Measurements from ENCODE around the gene PROP1. TPM values are rescaled to one million over a fixed set of nuclear protein-coding genes. Genes with fewer than 3 reads are reported as not detected.

PROP1 gene
- total RNA-seq, 4 donors from 2014 or later: not detected

DNA sequence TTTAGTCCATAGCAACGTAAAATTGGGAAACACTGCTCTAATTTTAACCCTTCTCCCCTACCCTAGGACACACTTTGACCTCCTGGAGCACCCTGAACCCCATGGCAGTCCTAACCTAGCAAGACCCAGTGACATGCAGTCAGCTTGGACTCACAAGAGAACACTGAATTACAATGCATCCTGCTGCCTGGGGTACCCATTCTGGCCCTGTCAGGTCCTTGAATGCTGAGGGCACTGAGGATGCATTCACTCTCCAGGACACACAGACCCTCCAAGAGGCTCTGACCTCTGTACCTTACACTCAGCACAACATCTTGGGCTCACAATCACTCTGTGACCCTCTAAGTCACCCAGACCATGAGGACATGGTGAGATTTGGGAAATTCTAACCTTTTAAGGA, 1.8 kb upstream of the PROP1 start:
- intact Hi-C loops (cut with DNase I): no loop called here
- no peaks in the 10 kb centered on the region for H3K36me3 ChIP-seq
- TF ChIP-seq CTCF (IDR thresholded peaks at IDR 0.05) (no peak), POLR2A (IDR thresholded peaks at IDR 0.05) (no peak)
- H3K9me3 ChIP-seq: no peaks in the 10 kb centered on the region
- no peaks in the 10 kb centered on the region for H3K4me1 ChIP-seq
- no peak overlapping the region for H3K27ac ChIP-seq
- DNase-seq: no peak
- H3K4me3 ChIP-seq (replicated peaks in 1 of 3): no peak overlapping the region
- WGBS, 2 donors: 72 to 77% methylated on average over 1 of the region's 1 CpG
- H3K27me3 ChIP-seq: no peaks in the 10 kb centered on the region

DNA sequence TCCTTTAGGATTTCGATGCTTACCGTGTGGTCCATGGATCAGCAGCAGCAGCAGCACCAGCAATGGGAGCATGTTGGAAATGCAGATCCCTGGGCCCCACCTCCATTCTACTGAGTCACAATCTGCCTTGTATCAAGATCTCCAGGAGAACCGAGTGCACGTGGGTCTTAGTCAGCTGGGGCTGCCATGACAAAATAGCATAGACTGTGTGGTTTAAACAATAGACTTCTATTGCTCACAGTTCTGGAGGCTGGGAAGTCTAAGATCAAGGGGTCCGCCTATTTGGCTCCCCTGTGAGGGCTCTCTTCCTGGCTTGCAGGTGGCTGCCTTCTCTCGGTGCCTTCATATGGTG, 1.3 kb upstream of the PROP1 start:
- TF ChIP-seq POLR2A (IDR thresholded peaks at IDR 0.05) (no peak), CTCF (IDR thresholded peaks at IDR 0.05) (no peak)
- H3K27me3 ChIP-seq: no peaks in the 10 kb centered on the region
- no peak overlapping the region for H3K4me3 ChIP-seq (replicated peaks in 1 of 3)
- intact Hi-C loops (cut with DNase I): no loop called here
- DNase-seq: no peak
- 84 to 86% methylated on average over 6 of the region's 6 CpGs for WGBS, 2 donors
- no peaks in the 10 kb centered on the region for H3K9me3 ChIP-seq
- no peaks in the 10 kb centered on the region for H3K36me3 ChIP-seq
- no peaks in the 10 kb centered on the region for H3K4me1 ChIP-seq
- H3K27ac ChIP-seq: no peak overlapping the region

GRCh38 chr5:177996660-177997318, 747 bp upstream of the PROP1 start:
- intact Hi-C loops (cut with DNase I): no loop called here

GRCh38 chr5:177994561-177995190, 1.4 kb downstream of the PROP1 start:
- H3K9me3 ChIP-seq: no peaks in the 10 kb centered on the region
- DNase-seq: no peak
- WGBS, 2 donors: 82 to 85% methylated on average over 10 of the region's 10 CpGs

More at GRCh38 chr5:177996660-177997318, 747 bp upstream of the PROP1 start:
- Histone ChIP-seq H3K4me3 (replicated peaks in 1 of 3) (no peak overlapping the region), H3K9me3 (no peaks in the 10 kb centered on the region), H3K27me3 (no peaks in the 10 kb centered on the region), H3K27ac (no peak overlapping the region), H3K36me3 (no peaks in the 10 kb centered on the region), H3K4me1 (no peaks in the 10 kb centered on the region)
- DNase-seq: no peak
- TF ChIP-seq POLR2A (IDR thresholded peaks at IDR 0.05) (no peak), CTCF (IDR thresholded peaks at IDR 0.05) (no peak)
- WGBS, 2 donors: 63 to 77% methylated on average over 7 of the region's 7 CpGs

More at GRCh38 chr5:177994561-177995190, 1.4 kb downstream of the PROP1 start:
- TF ChIP-seq POLR2A (IDR thresholded peaks at IDR 0.05) (no peak), CTCF (IDR thresholded peaks at IDR 0.05) (no peak)
- no peak overlapping the region for H3K4me3 ChIP-seq (replicated peaks in 1 of 3)
- H3K27ac ChIP-seq: no peak overlapping the region
- H3K4me1 ChIP-seq: no peaks in the 10 kb centered on the region
- H3K27me3 ChIP-seq: no peaks in the 10 kb centered on the region
- intact Hi-C loops (cut with DNase I): no loop called here
- no peaks in the 10 kb centered on the region for H3K36me3 ChIP-seq
